WTC11 (cell line): Measurements from ENCODE around the gene PTCH1.

Experiments used
- CTCF ChIP-seq: fragments of 200-600 bp; IDR thresholded peaks from 2 replicates; pipeline ENCODE4 v1.8.0; 2022; ENCODE audit warnings: antibody characterized with exemption
- GABPB1 ChIP-seq: sonication (generic); formaldehyde crosslinking; IDR thresholded peaks from 2 replicates; pipeline ENCODE4 v1.8.1; 2023; ENCODE audit warnings: mild to moderate bottlenecking, missing genetic modification reagents
- IRF1 ChIP-seq: sonication (generic); formaldehyde crosslinking; IDR thresholded peaks from 2 replicates; pipeline ENCODE4 v1.8.0; 2023; ENCODE audit warnings: missing genetic modification reagents
- MAX ChIP-seq: sonication (generic); formaldehyde crosslinking; IDR thresholded peaks from 2 replicates; pipeline ENCODE4 v1.8.0; 2022; ENCODE audit warnings: mild to moderate bottlenecking, missing genetic modification reagents
- NFE2L1 ChIP-seq: sonication (generic); formaldehyde crosslinking; IDR thresholded peaks from 2 replicates; pipeline ENCODE4 v1.8.1; 2023; ENCODE audit warnings: missing genetic modification reagents
- NR2C2 ChIP-seq: sonication (generic); formaldehyde crosslinking; IDR thresholded peaks from 2 replicates; pipeline ENCODE4 v1.8.0; 2022; ENCODE audit warnings: mild to moderate bottlenecking, missing genetic modification reagents
- USF1 ChIP-seq: sonication (generic); formaldehyde crosslinking; IDR thresholded peaks from 2 replicates; pipeline ENCODE4 v1.8.0; 2022; ENCODE audit warnings: mild to moderate bottlenecking, missing genetic modification reagents
- USF2 ChIP-seq: sonication (generic); formaldehyde crosslinking; IDR thresholded peaks from 2 replicates; pipeline ENCODE4 v1.8.1; 2023; ENCODE audit warnings: mild to moderate bottlenecking, missing genetic modification reagents, moderate library complexity

GRCh38 chr9:95545831-95546567 lies 29.2 kb upstream of the PTCH1 start:
- TF ChIP-seq CTCF (no peak), IRF1 (CRISPR knock-in tag) (no peak), USF1 (CRISPR knock-in tag) (no peak), MAX (no peak), NR2C2 (CRISPR knock-in tag) (no peak), GABPB1 (CRISPR knock-in tag) (no peak), USF2 (CRISPR knock-in tag) (no peak), NFE2L1 (CRISPR knock-in tag) (no peak)
